Measurements from ENCODE around the gene ALK.

DNA sequence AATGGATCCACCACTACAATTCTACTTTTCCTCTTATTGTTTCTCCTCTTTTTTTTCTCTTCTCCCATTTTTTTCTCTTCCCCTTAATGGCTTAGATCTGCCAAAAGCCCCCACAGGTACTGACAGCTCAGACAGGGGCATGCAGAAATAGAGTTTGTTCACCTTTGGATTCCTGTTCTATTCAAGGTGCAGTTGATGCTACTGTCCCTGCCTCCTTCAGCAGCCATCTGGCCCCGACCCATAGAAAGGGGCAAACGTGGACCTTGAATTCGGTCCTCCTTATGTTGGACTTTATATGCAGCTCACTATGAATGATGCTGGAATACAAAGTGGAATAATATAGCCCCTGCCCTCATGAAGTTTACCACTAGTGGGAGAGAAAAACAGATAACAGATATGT is 27.7 kb upstream of the ALK start:
- TF ChIP-seq, protein P1, sequence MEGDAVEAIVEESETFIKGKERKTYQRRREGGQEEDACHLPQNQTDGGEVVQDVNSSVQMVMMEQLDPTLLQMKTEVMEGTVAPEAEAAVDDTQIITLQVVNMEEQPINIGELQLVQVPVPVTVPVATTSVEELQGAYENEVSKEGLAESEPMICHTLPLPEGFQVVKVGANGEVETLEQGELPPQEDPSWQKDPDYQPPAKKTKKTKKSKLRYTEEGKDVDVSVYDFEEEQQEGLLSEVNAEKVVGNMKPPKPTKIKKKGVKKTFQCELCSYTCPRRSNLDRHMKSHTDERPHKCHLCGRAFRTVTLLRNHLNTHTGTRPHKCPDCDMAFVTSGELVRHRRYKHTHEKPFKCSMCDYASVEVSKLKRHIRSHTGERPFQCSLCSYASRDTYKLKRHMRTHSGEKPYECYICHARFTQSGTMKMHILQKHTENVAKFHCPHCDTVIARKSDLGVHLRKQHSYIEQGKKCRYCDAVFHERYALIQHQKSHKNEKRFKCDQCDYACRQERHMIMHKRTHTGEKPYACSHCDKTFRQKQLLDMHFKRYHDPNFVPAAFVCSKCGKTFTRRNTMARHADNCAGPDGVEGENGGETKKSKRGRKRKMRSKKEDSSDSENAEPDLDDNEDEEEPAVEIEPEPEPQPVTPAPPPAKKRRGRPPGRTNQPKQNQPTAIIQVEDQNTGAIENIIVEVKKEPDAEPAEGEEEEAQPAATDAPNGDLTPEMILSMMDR (IDR thresholded peaks at IDR 0.05), result no peak
- no peak for TF ChIP-seq EP300 (IDR thresholded peaks at IDR 0.05; ENCODE audit: borderline replicate concordance in 1 of 2, low read depth in 1 of 2, low read length in 1 of 2)
